K562 treated with DMSO at 1 percent for 24 hours (cell line): ENCODE data around the gene SRR. TPM values are rescaled to one million over a fixed set of nuclear protein-coding genes. Genes with fewer than 3 reads are reported as not detected.

Experiments
- total RNA-seq: library from RNA; unstranded; fragments of 300-600 nt; gene quantifications from 2 replicates; pipeline ENCODE4 v1.2.3, GENCODE V29; 2022; ENCODE audit warnings: low read depth; ENCODE audit not compliant: insufficient read depth

Gene SRR, protein sequence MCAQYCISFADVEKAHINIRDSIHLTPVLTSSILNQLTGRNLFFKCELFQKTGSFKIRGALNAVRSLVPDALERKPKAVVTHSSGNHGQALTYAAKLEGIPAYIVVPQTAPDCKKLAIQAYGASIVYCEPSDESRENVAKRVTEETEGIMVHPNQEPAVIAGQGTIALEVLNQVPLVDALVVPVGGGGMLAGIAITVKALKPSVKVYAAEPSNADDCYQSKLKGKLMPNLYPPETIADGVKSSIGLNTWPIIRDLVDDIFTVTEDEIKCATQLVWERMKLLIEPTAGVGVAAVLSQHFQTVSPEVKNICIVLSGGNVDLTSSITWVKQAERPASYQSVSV
- 14.0 and 16.0 TPM in 2 replicates for total RNA-seq

DNA sequence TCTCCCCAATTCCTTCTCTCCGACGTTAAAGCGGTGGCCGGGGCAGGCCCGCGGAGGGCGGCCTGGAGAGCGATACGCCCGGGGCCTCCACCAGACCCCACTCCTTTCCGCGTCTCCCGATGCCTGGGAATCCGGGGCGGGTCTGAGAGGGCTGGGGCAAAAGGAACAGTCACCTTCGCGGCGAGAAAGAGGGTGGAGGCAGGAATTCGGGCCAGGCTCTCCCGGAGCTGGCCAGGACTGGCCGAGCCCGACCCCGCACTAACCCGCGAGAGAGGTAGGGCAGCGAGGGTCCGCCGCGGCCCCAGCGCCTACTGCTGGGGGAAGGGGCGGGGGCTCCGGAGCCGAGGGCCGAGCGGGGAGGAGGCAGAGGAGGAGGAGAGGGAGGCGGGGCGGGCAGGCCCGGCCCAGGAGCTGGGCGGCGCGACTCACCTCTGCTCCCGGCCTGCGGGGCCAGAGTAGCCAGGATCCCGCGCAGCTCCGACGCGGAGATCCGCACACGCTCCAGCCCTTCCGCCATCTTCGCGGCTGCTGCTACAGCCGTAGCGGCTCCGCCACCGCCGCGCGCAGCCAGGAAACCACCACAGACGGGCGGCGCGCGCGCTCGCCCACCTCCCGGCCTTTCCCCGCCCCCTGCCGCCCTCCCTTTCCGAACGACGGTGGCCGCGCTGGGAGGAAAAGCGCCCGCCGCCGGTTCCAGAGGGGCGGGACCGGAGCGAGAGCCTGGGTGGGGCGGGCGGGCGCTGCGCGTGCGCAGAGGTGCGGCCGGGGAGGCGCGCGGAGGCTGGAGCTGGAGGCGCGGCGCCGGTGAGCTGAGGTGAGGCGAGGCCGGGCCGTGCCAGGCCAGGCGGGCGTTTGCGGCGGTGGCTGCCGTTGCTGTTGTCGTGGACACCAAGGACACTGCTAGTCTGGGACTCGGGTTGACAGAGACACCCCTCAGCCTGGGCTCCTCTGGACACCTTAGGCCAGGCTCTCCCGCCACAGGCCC lies at the start of gene SRR, which contains the start of gene SMG6:
SRR (plus strand) TSS at position 747 of the 985 bp plus-strand sequence. CDS start 11,611 bp downstream, outside the sequence.
SMG6 (minus strand) TSS at position 582 of the 985 bp plus-strand sequence; CDS start at position 517, 65 bp downstream.

DNA sequence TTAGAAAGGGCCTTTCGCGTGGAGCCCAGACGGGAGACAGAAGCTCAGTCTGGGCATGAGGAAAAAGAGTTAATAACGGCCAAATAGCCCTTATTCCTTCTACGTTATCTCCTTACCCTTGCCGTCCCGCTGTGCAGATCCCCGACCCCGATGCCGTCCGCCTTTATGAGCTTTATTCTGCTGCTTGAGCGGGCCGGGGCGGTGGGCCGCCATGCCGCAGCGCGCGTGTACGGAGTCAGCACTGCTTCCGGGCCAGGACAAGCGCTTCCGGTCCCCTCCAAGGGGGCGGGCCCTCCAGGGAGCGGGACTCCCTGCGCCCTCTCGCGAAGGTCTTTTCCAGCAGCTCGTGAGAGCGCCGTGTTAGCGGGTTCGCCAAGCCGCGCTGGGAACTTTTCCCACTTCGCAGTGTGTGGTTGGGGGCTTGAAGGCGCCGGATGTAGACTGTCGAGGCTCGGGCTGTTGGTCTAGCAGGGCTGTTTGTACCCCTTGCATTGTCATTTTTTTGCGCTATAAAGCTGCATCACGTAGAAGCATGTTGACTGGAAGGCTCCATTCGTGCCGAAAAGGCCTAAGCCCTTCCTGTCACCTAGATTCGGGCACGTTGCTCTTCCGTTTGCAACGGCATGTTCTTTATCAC lies 32.6 kb downstream of the SRR start, which contains the start of gene TSR1:
TSR1 (minus strand) TSS at position 243 of the 637 bp plus-strand sequence; CDS start at position 213, 30 bp downstream.

DNA sequence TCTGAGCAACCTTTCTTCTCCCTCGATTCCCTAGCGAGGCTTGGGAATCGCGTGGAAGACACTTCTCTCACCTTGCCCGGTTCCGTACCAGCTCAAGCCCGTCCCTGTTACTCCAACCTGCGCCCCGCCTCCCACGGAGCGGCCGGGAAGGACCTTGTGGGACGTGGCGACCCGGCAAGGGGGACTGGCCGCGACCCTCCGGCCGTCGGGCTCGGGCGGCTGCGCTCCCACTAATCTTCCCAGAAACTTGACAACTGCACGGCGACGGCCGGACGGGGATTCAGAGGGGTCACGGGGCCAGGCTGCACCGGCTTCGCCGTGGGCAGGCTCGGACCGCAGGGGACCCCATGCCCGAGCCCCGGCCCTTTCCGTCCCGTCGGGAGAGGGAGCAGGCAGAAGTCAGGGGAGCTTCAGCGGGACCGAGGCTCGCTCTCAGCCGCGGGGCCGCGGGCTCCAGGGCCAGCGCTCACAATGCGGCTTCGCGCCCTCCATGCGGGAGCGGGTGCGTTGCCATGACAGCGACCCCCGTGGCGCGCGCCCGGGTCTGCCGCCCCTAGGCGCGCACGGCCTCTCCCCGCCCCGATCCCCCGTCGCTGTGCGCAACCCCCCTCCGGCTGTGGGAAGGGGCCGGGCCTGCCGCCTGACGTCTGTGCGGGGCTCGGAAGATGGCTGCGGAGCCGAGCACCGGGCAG lies 33.2 kb downstream of the SRR start, which contains the start of gene SGSM2:
SGSM2 (plus strand) TSS at position 650 of the 692 bp plus-strand sequence. CDS start 188 bp downstream, outside the sequence.

Other genes with a start within 250 kb of the SRR start
- 0.34 and 0.57 TPM in 2 replicates for gene HIC1, start 248.8 kb upstream of the SRR start, total RNA-seq
- 18.9 and 19.3 TPM in 2 replicates for gene SMG6, start 165 bp upstream of the SRR start, total RNA-seq
- gene TSR1, start 32.5 kb downstream of the SRR start, total RNA-seq = 12.7 and 15.0 TPM in 2 replicates
- gene SGSM2, start 33.6 kb downstream of the SRR start, total RNA-seq = 16.3 and 18.0 TPM in 2 replicates
- gene MNT, start 97.1 kb downstream of the SRR start, total RNA-seq = 7.8 and 10.4 TPM in 2 replicates
- 6.3 and 8.6 TPM in 2 replicates for gene METTL16, start 207.9 kb downstream of the SRR start, total RNA-seq